GM12878 (cell line): Measurements from ENCODE around the gene NELL1. TPM values are rescaled to one million over a fixed set of nuclear protein-coding genes. Genes with fewer than 3 reads are reported as not detected.

Source experiments
- ATAC-seq: fragments of 200-7000 bp; cut with Tn5 transposase; 3 replicates; pipeline ENCODE4 v1.9.1; 2020; ENCODE audit warnings: mild to moderate bottlenecking, moderate library complexity
- BruUV-seq: library from RNA; stranded (reverse); fragments of 400-500 nt; replicated peaks from 2 replicates; lab custom pipeline; 2021; lab: Mats Ljungman, UMichigan
- CTCF ChIA-PET: fragments of 300-600 bp; sonication (Branson Sonifier 250); formaldehyde crosslinking; extraction: SDS; loops from one replicate; lab custom pipeline; 2021; ENCODE audit warnings: inconsistent platforms; lab: Yijun Ruan, JAX
- POLR2A ChIA-PET: fragments of 350-600 bp; formaldehyde crosslinking; extraction: SDS; loops from one replicate; lab custom pipeline; 2021; ENCODE audit warnings: inconsistent platforms; lab: Charles Lee
- RAD21 ChIA-PET: fragments of 300-600 bp; sonication (Branson Sonifier 250); formaldehyde crosslinking; loops from one replicate; lab custom pipeline; 2023; ENCODE audit warnings: antibody characterized with exemption; ENCODE audit not compliant: unreplicated experiment; lab: Charles Lee
- SMC1A ChIA-PET: fragments of 300-600 bp; sonication (Branson Sonifier 250); formaldehyde crosslinking; loops from one replicate; lab custom pipeline; 2023; ENCODE audit not compliant: unreplicated experiment, uncharacterized antibody; lab: Charles Lee
- DNase-seq: peaks from one replicate; pipeline ENCODE4 v3.0.0-alpha.2; 2011; ENCODE audit warnings: low read depth, low spot score
- FAIRE-seq: peaks from 3 replicates; lab custom pipeline; 2011; peaks lifted over from hg19 to GRCh38; lab: Jason Lieb, UNC
- H2AFZ ChIP-seq: 2 replicates; pipeline ENCODE4 v1.6.0; 2011; ENCODE audit warnings: low read depth, low read length, control low read depth; ENCODE audit not compliant: control insufficient read depth
- H3K27ac ChIP-seq: 2 replicates; pipeline ENCODE4 v1.5.1; 2011; ENCODE audit warnings: control low read depth; ENCODE audit not compliant: control insufficient read depth, insufficient read depth
- H3K27me3 ChIP-seq, 2 experiments: replicated peaks in 1 of 2; 2 replicates each; pipeline versions ENCODE4 v1.6.0 to v1.6.1; 2011; ENCODE audit warnings: low read length in 1 of 2; ENCODE audit not compliant: control insufficient read depth in 2 of 2, insufficient read depth in 2 of 2
- H3K36me3 ChIP-seq, 2 experiments: 2 replicates each; pipeline ENCODE4 v1.5.1; 2011; ENCODE audit warnings: low read length in 1 of 2; ENCODE audit not compliant: control insufficient read depth in 2 of 2, insufficient read depth in 2 of 2
- H3K4me1 ChIP-seq: 2 replicates; pipeline ENCODE4 v1.6.1; 2011; ENCODE audit warnings: mild to moderate bottlenecking, low read length, moderate library complexity, mixed read lengths; ENCODE audit not compliant: control insufficient read depth, insufficient read depth
- H3K4me2 ChIP-seq: 2 replicates; pipeline ENCODE4 v1.6.0; 2011; ENCODE audit warnings: control low read depth; ENCODE audit not compliant: control insufficient read depth, insufficient read depth
- H3K4me3 ChIP-seq: fragments of 200-600 bp; sonication (generic); 2 replicates; pipeline ENCODE4 v1.5.1; 2016
- H3K79me2 ChIP-seq: 2 replicates; pipeline ENCODE4 v1.6.0; 2011; ENCODE audit warnings: low read length; ENCODE audit not compliant: control insufficient read depth, insufficient read depth
- H3K9ac ChIP-seq: 2 replicates; pipeline ENCODE4 v1.8.0; 2011; ENCODE audit warnings: low read length, control low read depth, mixed read lengths; ENCODE audit not compliant: control insufficient read depth, insufficient read depth
- H3K9me3 ChIP-seq: replicated peaks from 3 replicates; pipeline ENCODE4 v1.5.1; 2011; ENCODE audit warnings: mild to moderate bottlenecking, low read length; ENCODE audit not compliant: control insufficient read depth, insufficient read depth
- H4K20me1 ChIP-seq: 2 replicates; pipeline ENCODE4 v1.6.0; 2011; ENCODE audit not compliant: control insufficient read depth, insufficient read depth
- CBX3 ChIP-seq: fragments of 200-600 bp; sonication (generic); IDR thresholded peaks from 2 replicates; pipeline ENCODE4 v1.6.1; 2016; ENCODE audit warnings: low read depth, borderline replicate concordance
- CHD1 ChIP-seq: IDR thresholded peaks from 2 replicates; pipeline ENCODE4 v1.6.1; 2012; ENCODE audit warnings: low read depth, low read length, improper control_type of control experiment
- EGR1 ChIP-seq, 2 experiments: IDR thresholded peaks; 1 replicate in 1 of 2; 2 replicates in 1 of 2; pipeline ENCODE4 v1.6.1; 2011 to 2012; ENCODE audit warnings: low read depth in 2 of 2, low read length in 2 of 2, borderline replicate concordance in 1 of 2, mild to moderate bottlenecking in 1 of 2, moderate library complexity in 1 of 2
- FOS ChIP-seq: IDR thresholded peaks from 3 replicates; pipeline ENCODE4 v1.6.1; 2011; ENCODE audit warnings: borderline replicate concordance; ENCODE audit not compliant: insufficient read length; ENCODE audit errors: extremely low read depth
- FOXK2 ChIP-seq: fragments of 450-650 bp; IDR thresholded peaks from 2 replicates; pipeline ENCODE4 v1.6.1; 2017; ENCODE audit warnings: mild to moderate bottlenecking, moderate library complexity
- PAX8 ChIP-seq: fragments of 450-650 bp; IDR thresholded peaks from 2 replicates; pipeline ENCODE4 v1.6.1; 2017; ENCODE audit warnings: mild to moderate bottlenecking, moderate library complexity
- PBX3 ChIP-seq: IDR thresholded peaks from 2 replicates; pipeline ENCODE4 v1.6.1; 2011; ENCODE audit warnings: mild to moderate bottlenecking, low read depth, low read length, moderate library complexity; ENCODE audit not compliant: insufficient replicate concordance
- PML ChIP-seq: IDR thresholded peaks from 2 replicates; pipeline ENCODE4 v1.6.1; 2012; ENCODE audit warnings: low read length, inconsistent platforms
- REST ChIP-seq: IDR thresholded peaks from 2 replicates; pipeline ENCODE4 v1.6.1; 2012; ENCODE audit warnings: mild to moderate bottlenecking, low read depth, low read length
- RUNX3 ChIP-seq: IDR thresholded peaks from 2 replicates; pipeline ENCODE4 v1.6.1; 2012; ENCODE audit warnings: low read length, inconsistent platforms
- SIN3A ChIP-seq: IDR thresholded peaks from 2 replicates; pipeline ENCODE4 v1.6.1; 2012; ENCODE audit warnings: low read depth, low read length, improper control_type of control experiment
- SMAD5 ChIP-seq: IDR thresholded peaks from 2 replicates; pipeline ENCODE4 v1.6.1; 2016; ENCODE audit warnings: antibody characterized with exemption, low read depth
- SRF ChIP-seq, 2 experiments: IDR thresholded peaks; 2 replicates each; pipeline ENCODE4 v1.6.1; 2011; ENCODE audit warnings: low read depth in 2 of 2, low read length in 2 of 2, mild to moderate bottlenecking in 1 of 2, moderate library complexity in 1 of 2
- SUPT20H ChIP-seq: IDR thresholded peaks from 2 replicates; pipeline ENCODE4 v1.6.1; 2011; ENCODE audit warnings: low read depth, mild to moderate bottlenecking, low read length, moderate library complexity, borderline replicate concordance; ENCODE audit not compliant: control insufficient read depth
- TAF1 ChIP-seq: IDR thresholded peaks from 2 replicates; pipeline ENCODE4 v1.6.1; 2011; ENCODE audit warnings: mild to moderate bottlenecking, low read depth, low read length, borderline replicate concordance
- TCF7 ChIP-seq: IDR thresholded peaks from 2 replicates; pipeline ENCODE4 v1.6.1; 2014; ENCODE audit warnings: antibody characterized with exemption, borderline replicate concordance
- WRNIP1 ChIP-seq: IDR thresholded peaks from 2 replicates; pipeline ENCODE4 v1.6.1; 2011; ENCODE audit warnings: low read depth, low read length, improper control_type of control experiment, borderline replicate concordance
- ZNF384 ChIP-seq: IDR thresholded peaks from 2 replicates; pipeline ENCODE4 v1.6.1; 2012; ENCODE audit warnings: low read depth, mild to moderate bottlenecking, low read length, improper control_type of control experiment, borderline replicate concordance
- WGBS: methylation state at CpG from one replicate; pipeline ENCODE4 v1.1.6; 2016; ENCODE audit warnings: low lambda C conversion rate; ENCODE audit not compliant: insufficient replicate concordance, insufficient coverage; ENCODE audit errors: missing lambda C conversion rate; 5-methylcytosine and 5-hydroxymethylcytosine counted together
- in situ Hi-C: fragments of 300-500 bp; cut with MboI; formaldehyde crosslinking; loops from 9 replicates; pipeline ENCODE4 v1.14.3; 2018; ENCODE audit warnings: mixed read lengths
- intact Hi-C: fragments of 100-400 bp; cut with micrococcal nuclease; formaldehyde crosslinking; loops from one replicate; pipeline ENCODE4 v1.14.2; 2022; ENCODE audit not compliant: unreplicated experiment
- polyA plus RNA-seq, 11 experiments: library from polyadenylated mRNA; depleted of rRNA in 4 of 11; unstranded in 6 of 11; stranded (reverse) in 5 of 11; fragments of >200 nt; fragmentation: Nextera tagmentation in 4 of 11; fragmentation: Illumina TruSeq in 1 of 11; extraction: Ambion mirVana in 4 of 11; extraction: Trizol in 1 of 11; gene quantifications; 1 replicate in 1 of 11; 2 replicates in 10 of 11; pipeline versions ENCODE4 v1.2.1 to v1.2.3, GENCODE V29; 2011 to 2016; ENCODE audit warnings: inconsistent platforms in 2 of 11, missing spikeins in 2 of 11, low read depth in 1 of 11
- total RNA-seq, 4 experiments: library from RNA; depleted of rRNA in 3 of 4; stranded (reverse); fragments of >200 nt in 3 of 4; fragmentation: Illumina TruSeq in 1 of 4; extraction: Trizol in 1 of 4; gene quantifications; 2 replicates each; pipeline versions ENCODE4 v1.2.1 to v1.2.3, GENCODE V29; 2013 to 2021

The NELL1 gene
- total and polyA plus RNA-seq, 10 of the 15 experiments (the other 5 are each of a cell fraction or from before 2014, with no cell fraction given) = 0.02 to 0.12 TPM; not detected in 8

- no peak overlapping the region for H3K27ac ChIP-seq
- no peak for ATAC-seq
Measured at GRCh38 chr11:21133244-21133643, 463.9 kb downstream of the NELL1 start.

GRCh38 chr11:21133722-21134121, 464.3 kb downstream of the NELL1 start:
- SMC1A ChIA-PET = no interaction called here
- RAD21 ChIA-PET = no interaction called here
- FAIRE-seq (no peak), ATAC-seq (no peak), DNase-seq (no peak)
- Histone ChIP-seq H2AFZ (no peak overlapping the region), H3K4me3 (no peak overlapping the region), H3K4me2 (no peak overlapping the region), H3K27me3 (no peaks in the 10 kb centered on the region), H3K27ac (no peak overlapping the region), H4K20me1 (no peaks in the 10 kb centered on the region), H3K9ac (no peak overlapping the region), H3K9me3 (no peaks in the 10 kb centered on the region), H3K36me3 (no peaks in the 10 kb centered on the region), H3K79me2 (no peaks in the 10 kb centered on the region), H3K4me1 (no peaks in the 10 kb centered on the region)
- CTCF ChIA-PET = no interaction called here
- in situ Hi-C loops = no loop called here
- 18% methylated on average over 6 of the region's 6 CpGs for WGBS
- no TSS peak for BruUV-seq
- POLR2A ChIA-PET = no interaction called here
- intact Hi-C loops = no loop called here
- TF ChIP-seq SMAD5 (no peak), PBX3 (no peak), FOS (no peak), FOXK2 (no peak), TCF7 (no peak), CHD1 (no peak), ZNF384 (no peak), REST (no peak), RUNX3 (no peak)

More at GRCh38 chr11:21133244-21133643, 463.9 kb downstream of the NELL1 start:
- no peaks in the 10 kb centered on the region for H3K36me3 ChIP-seq
- H3K27me3 ChIP-seq = no peaks in the 10 kb centered on the region
- no peaks in the 10 kb centered on the region for H4K20me1 ChIP-seq
- no peak overlapping the region for H3K9ac ChIP-seq
- FAIRE-seq (no peak), DNase-seq (no peak)
- ChIA-PET SMC1A (no interaction called here), POLR2A (no interaction called here), RAD21 (no interaction called here), CTCF (no interaction called here)
- no peak overlapping the region for H3K4me3 ChIP-seq
- intact Hi-C loops = no loop called here
- H2AFZ ChIP-seq = no peak overlapping the region
- H3K79me2 ChIP-seq = no peaks in the 10 kb centered on the region
- BruUV-seq = no TSS peak
- no peaks in the 10 kb centered on the region for H3K9me3 ChIP-seq
- H3K4me1 ChIP-seq = no peaks in the 10 kb centered on the region
- 28% methylated on average over 2 of the region's 2 CpGs for WGBS
- H3K4me2 ChIP-seq = no peak overlapping the region
- in situ Hi-C loops = no loop called here
- TF ChIP-seq CBX3 (no peak), EGR1 (IDR thresholded peaks at IDR 0.05; ENCODE audit: borderline replicate concordance in 1 of 2, low read depth in 2 of 2, low read length in 2 of 2) (no peak), TAF1 (no peak), PML (no peak), SUPT20H (no peak), PAX8 (no peak), WRNIP1 (no peak), SRF (IDR thresholded peaks at IDR 0.05; ENCODE audit: low read depth in 2 of 2, low read length in 2 of 2) (no peak), SIN3A (no peak)
